ENCODE data around the gene SEC31A. TPM values are rescaled to one million over a fixed set of nuclear protein-coding genes. Genes with fewer than 3 reads are reported as not detected.

SEC31A gene
- total RNA-seq, 3 donors from 2014 or later: 186 to 234 (median 231) TPM

DNA sequence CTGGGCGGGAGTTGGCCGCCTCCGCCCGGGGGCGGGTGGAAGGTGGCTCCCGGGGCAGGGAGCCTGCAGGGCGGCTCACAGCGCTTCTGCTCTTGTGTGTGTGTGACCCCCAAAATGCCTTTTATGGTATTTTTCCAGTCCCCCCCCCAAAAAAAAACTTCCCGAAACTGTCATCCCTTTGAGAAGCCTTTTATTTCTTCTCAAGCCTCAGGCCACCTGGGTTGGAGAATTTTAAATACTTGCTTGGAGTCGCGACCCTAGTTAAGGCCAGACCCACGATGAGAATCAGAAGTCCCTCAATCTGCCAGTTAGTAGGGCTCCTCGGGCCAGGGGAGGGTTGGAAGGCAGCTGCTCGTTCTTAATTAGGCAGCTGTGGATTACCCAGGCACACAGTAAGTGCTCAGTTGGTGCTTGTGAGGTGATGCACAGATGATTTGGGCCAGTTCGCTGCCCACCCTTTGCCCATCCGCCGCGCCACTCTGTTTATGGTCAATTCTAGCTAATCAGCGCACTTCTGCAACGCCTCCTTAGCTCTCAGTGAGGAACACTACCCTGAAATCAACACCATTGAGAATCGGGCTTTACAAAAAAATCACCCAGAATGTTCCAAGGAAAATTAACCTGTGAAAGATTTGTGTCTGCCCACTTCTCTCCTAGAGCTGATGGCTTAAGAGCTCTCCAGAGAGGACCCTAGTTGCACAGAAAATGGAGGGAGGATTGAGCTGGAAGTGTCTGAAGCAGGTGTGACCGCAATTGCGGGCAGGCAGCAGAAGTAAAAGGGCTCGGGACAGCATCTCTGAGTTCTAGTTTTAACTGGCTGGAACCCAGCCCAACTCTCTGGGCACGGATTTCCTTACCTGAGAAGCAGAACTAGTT lies 91.7 kb downstream of the SEC31A start:
- H3K4me1 ChIP-seq: peaks cover 0 to 4% of the 10 kb centered on the region in 2 donors
- DNase-seq (ENCODE audit: low spot score in 2 of 2): no peak
- no peaks in the 10 kb centered on the region for H3K9me3 ChIP-seq
- H3K27ac ChIP-seq: peak overlapping the region in 1 of 2 donors; percentile 25
- no peak for TF ChIP-seq POLR2AphosphoS5 (IDR thresholded peaks at IDR 0.05)
- TF ChIP-seq POLR2A (IDR thresholded peaks at IDR 0.05): no peak
- TF ChIP-seq, protein P1, sequence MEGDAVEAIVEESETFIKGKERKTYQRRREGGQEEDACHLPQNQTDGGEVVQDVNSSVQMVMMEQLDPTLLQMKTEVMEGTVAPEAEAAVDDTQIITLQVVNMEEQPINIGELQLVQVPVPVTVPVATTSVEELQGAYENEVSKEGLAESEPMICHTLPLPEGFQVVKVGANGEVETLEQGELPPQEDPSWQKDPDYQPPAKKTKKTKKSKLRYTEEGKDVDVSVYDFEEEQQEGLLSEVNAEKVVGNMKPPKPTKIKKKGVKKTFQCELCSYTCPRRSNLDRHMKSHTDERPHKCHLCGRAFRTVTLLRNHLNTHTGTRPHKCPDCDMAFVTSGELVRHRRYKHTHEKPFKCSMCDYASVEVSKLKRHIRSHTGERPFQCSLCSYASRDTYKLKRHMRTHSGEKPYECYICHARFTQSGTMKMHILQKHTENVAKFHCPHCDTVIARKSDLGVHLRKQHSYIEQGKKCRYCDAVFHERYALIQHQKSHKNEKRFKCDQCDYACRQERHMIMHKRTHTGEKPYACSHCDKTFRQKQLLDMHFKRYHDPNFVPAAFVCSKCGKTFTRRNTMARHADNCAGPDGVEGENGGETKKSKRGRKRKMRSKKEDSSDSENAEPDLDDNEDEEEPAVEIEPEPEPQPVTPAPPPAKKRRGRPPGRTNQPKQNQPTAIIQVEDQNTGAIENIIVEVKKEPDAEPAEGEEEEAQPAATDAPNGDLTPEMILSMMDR (IDR thresholded peaks at IDR 0.05): no peak
- H3K27me3 ChIP-seq: no peaks in the 10 kb centered on the region
- H3K36me3 ChIP-seq: no peaks in the 10 kb centered on the region
- H3K4me3 ChIP-seq: peak overlapping the region; percentile 78 to 83 (median 81)
- intact Hi-C loops (cut with DNase I; ENCODE audit: low total_unique reads): no loop called here

DNA sequence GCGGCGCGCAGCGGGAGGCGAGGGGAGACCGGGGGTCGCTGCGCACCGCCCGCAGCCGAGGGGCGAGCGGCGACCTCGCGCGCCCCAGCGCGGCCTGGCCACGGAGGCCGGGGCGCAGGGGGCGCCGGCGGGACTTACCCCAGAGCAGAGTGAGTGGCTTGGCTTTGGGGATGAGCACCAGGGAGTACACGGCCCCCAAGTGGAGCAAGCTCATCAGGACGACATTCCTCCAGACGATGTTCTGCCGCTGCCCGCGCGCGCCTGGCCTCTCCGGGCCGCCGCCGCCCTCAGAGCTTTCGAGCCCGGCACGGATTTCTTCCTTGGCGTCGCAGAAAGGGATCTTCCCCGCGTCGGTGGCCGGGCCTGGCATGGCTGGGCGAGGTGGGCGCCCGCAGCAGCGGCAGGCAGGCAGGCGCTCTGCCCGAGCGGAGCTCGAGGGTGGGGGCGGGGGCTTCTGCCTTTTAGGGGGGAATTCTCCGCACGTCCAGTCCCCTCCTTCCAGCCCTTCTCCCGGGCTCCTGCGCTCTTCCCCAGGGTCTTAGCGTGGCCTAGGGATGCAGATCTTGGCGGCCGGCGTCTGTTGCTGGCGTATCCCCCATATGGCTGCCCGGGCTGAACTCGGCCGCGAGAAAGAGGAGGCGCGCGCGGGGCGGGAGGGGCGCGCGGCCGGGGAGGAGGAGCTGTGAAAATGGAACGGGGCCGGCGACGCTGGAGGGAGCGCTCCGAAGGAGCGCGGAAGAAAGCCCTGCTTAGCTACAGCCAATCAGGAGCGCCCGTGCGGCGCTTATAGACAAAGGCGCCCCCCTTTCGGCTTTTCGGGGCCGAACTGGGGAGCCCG lies 92.6 kb downstream of the SEC31A start, which contains the start of gene SCD5:
TSS of gene SCD5 (minus strand) at position 629 of the 838 bp plus-strand sequence. CDS start at position 370, 259 bp downstream.
- peak within 1 kb of the TSS; percentile 25 to 34 for H3K27ac ChIP-seq
- intact Hi-C loops (cut with DNase I; ENCODE audit: low total_unique reads): no loop called here
- DNase-seq (ENCODE audit: low spot score in 2 of 2): peak in 1 of 2 donors; percentile 40

DNA sequence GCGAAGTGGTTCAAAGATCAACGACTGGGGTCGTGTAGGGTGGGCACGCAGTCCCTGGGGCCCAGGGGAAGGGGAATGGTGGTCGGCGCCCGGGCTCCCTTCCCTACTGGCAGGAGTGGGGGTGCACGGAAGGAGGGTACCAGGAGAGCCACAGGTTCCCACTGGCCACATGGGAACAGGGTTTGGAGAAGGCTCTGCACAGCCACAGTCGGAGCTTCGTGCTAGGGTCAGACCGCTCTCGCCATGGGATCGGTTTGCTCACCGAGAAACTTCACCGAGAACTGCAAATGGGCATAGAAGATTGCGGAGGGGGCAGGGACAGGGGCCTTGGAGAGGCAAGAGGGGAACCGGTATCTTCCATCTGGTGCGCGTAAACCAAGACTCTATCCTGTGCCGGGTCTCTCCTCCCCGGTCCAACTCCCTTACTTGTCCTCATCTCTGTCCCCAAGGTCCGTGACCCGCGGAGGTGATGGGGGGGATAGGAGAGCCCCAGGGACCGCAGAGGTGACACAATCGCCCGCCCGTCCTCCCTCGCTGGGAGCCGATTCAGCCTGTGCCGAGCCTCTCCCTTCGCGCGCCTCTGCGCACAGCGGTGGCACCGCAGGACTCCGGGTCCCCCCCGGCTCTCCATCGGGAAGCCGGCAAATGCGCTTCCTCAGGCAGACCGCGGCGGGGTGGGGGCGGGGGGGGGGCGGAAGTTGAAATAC lies 93.4 kb downstream of the SEC31A start:
- intact Hi-C loops (cut with DNase I; ENCODE audit: low total_unique reads): no loop called here

More for the DNA sequence above, 92.6 kb downstream of the SEC31A start, which contains the start of gene SCD5:
- peaks cover 0 to 4% of the 10 kb centered on the region in 2 donors for H3K4me1 ChIP-seq
- peak within 1 kb of the TSS; percentile 78 to 83 (median 81) for H3K4me3 ChIP-seq
- no peaks in the 10 kb centered on the region for H3K36me3 ChIP-seq
- H3K27me3 ChIP-seq: no peaks in the 10 kb centered on the region
- H3K9me3 ChIP-seq: no peaks in the 10 kb centered on the region
- peak in 1 of 3 donors; percentile 16 for TF ChIP-seq POLR2AphosphoS5 (IDR thresholded peaks at IDR 0.05)
- TF ChIP-seq, protein P1 (IDR thresholded peaks at IDR 0.05): no peak
- no peak for TF ChIP-seq POLR2A (IDR thresholded peaks at IDR 0.05)

DNA sequence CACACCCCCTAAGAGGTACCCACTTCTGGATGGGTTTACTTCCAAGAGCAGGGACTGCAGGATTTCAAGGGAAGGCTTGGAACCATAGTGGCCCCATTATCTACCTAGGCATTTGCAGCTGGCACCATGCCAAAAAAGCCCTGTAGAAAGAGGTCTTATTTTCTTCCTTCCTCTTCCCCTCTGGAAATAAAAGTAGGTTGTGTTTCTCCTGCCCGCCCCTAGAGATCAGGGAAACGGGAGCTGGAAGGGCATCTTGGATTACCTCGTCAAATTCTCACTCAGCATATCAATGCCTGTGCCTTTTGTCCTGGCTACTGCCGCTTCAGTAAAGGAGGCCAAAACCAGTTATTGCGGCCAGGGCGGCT lies 93.9 kb downstream of the SEC31A start:
- Histone ChIP-seq H3K4me3 (peak overlapping the region; percentile 78 to 83 (median 81)), H3K36me3 (no peaks in the 10 kb centered on the region), H3K27ac (no peak overlapping the region)

More for the DNA sequence above, 93.4 kb downstream of the SEC31A start:
- peak overlapping the region; percentile 78 to 83 (median 81) for H3K4me3 ChIP-seq
- peaks cover 0 to 4% of the 10 kb centered on the region in 2 donors for H3K4me1 ChIP-seq
- peak overlapping the region in 1 of 2 donors; percentile 25 for H3K27ac ChIP-seq
- TF ChIP-seq, protein P1 (IDR thresholded peaks at IDR 0.05): no peak
- no peak for TF ChIP-seq POLR2A (IDR thresholded peaks at IDR 0.05)
- TF ChIP-seq POLR2AphosphoS5 (IDR thresholded peaks at IDR 0.05): no peak
- no peaks in the 10 kb centered on the region for H3K27me3 ChIP-seq
- H3K36me3 ChIP-seq: no peaks in the 10 kb centered on the region
- DNase-seq (ENCODE audit: low spot score in 2 of 2): no peak
- H3K9me3 ChIP-seq: no peaks in the 10 kb centered on the region

More for the DNA sequence above, 93.9 kb downstream of the SEC31A start:
- Histone ChIP-seq H3K4me1 (peaks cover 0 to 4% of the 10 kb centered on the region in 2 donors), H3K27me3 (no peaks in the 10 kb centered on the region), H3K9me3 (no peaks in the 10 kb centered on the region)
- intact Hi-C loops (cut with DNase I; ENCODE audit: low total_unique reads): no loop called here
- DNase-seq (ENCODE audit: low spot score in 2 of 2): no peak
- TF ChIP-seq POLR2A (IDR thresholded peaks at IDR 0.05) (no peak), POLR2AphosphoS5 (IDR thresholded peaks at IDR 0.05) (no peak)
- TF ChIP-seq, protein P1 (IDR thresholded peaks at IDR 0.05): no peak

Measured in breast epithelium (tissue), 4 donors.